Activated B cell treated with CpG ODN at 0.5 μM for 24 hours (primary cell): ENCODE measurements around the gene GABBR1. TPM values are rescaled to one million over a fixed set of nuclear protein-coding genes. Genes with fewer than 3 reads are reported as not detected.

Source experiments
- ATAC-seq: fragments of 200-7000 bp; cut with Tn5 transposase; one replicate; pipeline ENCODE4 v1.10.0; 2021; ENCODE audit warnings: low read depth, mild to moderate bottlenecking, moderate library complexity
- CTCF ChIA-PET: fragments of 350-600 bp; sonication (Branson Sonifier 250); formaldehyde crosslinking; loops from one replicate; lab custom pipeline; 2021; ENCODE audit warnings: antibody characterized with exemption; lab: Charles Lee
- POLR2A ChIA-PET: fragments of 350-600 bp; sonication (Branson Sonifier 250); formaldehyde crosslinking; loops from one replicate; lab custom pipeline; 2021; ENCODE audit warnings: antibody characterized with exemption; lab: Charles Lee
- DNase-seq: peaks from one replicate; pipeline ENCODE4 v3.0.0; 2022
- H3K27ac Mint-ChIP-seq: one replicate; pipeline ENCODE4 v1.8.0; 2020; ENCODE audit warnings: mixed read lengths
- H3K27me3 Mint-ChIP-seq: one replicate; pipeline ENCODE4 v1.8.0; 2021; ENCODE audit warnings: mixed read lengths
- H3K36me3 Mint-ChIP-seq: one replicate; pipeline ENCODE4 v1.8.0; 2021; ENCODE audit warnings: low read depth, mixed read lengths
- H3K4me1 Mint-ChIP-seq: one replicate; pipeline ENCODE4 v1.8.0; 2021; ENCODE audit warnings: mixed read lengths
- H3K4me3 Mint-ChIP-seq: one replicate; pipeline ENCODE4 v1.8.0; 2020; ENCODE audit warnings: mild to moderate bottlenecking, mixed read lengths
- H3K9me3 Mint-ChIP-seq: one replicate; pipeline ENCODE4 v1.8.0; 2020; ENCODE audit warnings: mixed read lengths
- intact Hi-C: fragments of 100-400 bp; cut with micrococcal nuclease; formaldehyde crosslinking; loops from one replicate; pipeline ENCODE4 v1.15.1; 2024
- total RNA-seq: library from RNA; stranded (reverse); gene quantifications from 2 replicates; pipeline ENCODE4 v1.2.3, GENCODE V29; 2022
- TF ChIP-seq, protein P1 (sequence below): fragments of 200-600 bp; IDR thresholded peaks from one replicate; pipeline ENCODE4 v1.8.0; 2022; ENCODE audit warnings: antibody characterized with exemption, mild to moderate bottlenecking

The GABBR1 gene
- 88.9 and 117 TPM in 2 replicates for total RNA-seq

DNA sequence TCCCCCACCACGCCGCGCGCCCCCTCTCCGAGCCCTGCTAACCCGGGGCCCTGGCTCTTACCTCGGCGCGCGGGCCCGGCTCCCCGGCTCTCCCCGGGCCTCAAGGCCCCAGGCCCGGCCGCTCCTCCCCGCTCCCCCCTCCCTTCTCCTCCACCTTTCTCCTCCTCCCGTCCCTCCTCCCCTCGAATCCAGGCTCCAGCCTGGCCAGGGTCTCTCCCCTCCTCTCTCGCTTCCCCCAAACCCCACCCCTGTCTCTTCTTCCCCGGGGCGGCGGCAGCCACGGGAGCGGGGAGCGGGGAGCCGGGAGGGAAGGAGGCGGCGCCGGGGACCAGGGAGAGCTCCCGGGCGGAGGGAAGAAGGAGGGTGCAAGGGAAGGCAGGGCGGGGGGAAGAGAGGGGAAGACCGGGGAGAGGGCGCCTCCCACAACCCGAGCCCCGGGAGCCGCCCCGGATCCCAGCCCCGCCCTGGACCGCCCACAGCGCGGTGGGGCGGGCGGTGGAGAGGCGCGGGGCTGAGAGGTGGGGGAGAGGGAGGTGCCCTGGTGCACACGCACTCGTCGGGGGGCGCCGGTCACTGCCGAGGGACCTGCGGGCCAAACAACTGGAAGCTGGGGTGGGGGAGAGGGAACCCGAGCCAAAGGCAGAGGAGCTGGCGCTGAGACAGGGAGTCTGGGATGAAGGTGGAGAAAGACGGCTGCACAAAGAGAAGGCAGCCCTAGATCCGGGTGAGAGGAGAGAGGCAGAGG lies at the start of gene GABBR1:
TSS of gene GABBR1 (minus strand) at position 395 of the 745 bp plus-strand sequence. CDS start 798 bp downstream, outside the sequence.
- peak; percentile 80 for DNase-seq
- ChIA-PET CTCF (interaction anchor here (0.7 to 4.8 kb wide), 4 partner anchors 14 to 20 kb away, joined by 3 to 30 read pairs (median 10); no protein-coding TSS in a partner anchor), POLR2A (interaction anchor here (0.6 to 2.2 kb wide), 9 partner anchors 9 to 1247 kb away, joined by 3 to 47 read pairs (median 5); no protein-coding TSS in a partner anchor)
- Mint-ChIP-seq H3K36me3 (peaks cover 17% of the 10 kb centered on the region), H3K4me1 (peaks cover 68% of the 10 kb centered on the region), H3K4me3 (peak within 1 kb of the TSS; percentile 84), H3K27ac (peak within 1 kb of the TSS; percentile 86), H3K9me3 (no peaks in the 10 kb centered on the region), H3K27me3 (no peaks in the 10 kb centered on the region)
- peak; percentile 81 for ATAC-seq
- TF ChIP-seq, protein P1, sequence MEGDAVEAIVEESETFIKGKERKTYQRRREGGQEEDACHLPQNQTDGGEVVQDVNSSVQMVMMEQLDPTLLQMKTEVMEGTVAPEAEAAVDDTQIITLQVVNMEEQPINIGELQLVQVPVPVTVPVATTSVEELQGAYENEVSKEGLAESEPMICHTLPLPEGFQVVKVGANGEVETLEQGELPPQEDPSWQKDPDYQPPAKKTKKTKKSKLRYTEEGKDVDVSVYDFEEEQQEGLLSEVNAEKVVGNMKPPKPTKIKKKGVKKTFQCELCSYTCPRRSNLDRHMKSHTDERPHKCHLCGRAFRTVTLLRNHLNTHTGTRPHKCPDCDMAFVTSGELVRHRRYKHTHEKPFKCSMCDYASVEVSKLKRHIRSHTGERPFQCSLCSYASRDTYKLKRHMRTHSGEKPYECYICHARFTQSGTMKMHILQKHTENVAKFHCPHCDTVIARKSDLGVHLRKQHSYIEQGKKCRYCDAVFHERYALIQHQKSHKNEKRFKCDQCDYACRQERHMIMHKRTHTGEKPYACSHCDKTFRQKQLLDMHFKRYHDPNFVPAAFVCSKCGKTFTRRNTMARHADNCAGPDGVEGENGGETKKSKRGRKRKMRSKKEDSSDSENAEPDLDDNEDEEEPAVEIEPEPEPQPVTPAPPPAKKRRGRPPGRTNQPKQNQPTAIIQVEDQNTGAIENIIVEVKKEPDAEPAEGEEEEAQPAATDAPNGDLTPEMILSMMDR = no peak
- intact Hi-C loops = loop anchor here (5.0 kb wide), 1 partner anchor 114 kb away; no protein-coding TSS in a partner anchor

DNA sequence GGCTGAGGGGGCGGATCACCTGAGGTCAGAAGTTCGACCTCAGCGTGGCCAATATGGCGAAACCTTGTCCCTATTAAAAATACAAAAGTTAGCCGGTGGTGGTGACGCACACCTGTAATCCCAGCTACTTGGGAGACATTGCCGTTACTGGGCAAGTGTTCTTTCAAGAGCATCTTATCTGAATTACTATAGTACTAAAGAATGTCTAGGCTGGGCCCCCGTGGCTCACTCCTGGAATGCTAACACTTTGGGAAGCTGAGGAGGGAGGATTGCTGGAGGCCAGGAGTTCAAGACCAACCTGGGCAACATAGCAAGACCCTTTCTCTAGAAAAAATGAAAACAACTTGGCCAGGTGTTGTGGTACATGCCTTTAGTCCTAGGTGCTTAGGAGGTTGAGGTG lies 48.8 kb upstream of the GABBR1 start:
- intact Hi-C loops = no loop called here
- H3K4me3 Mint-ChIP-seq = peak overlapping the region; percentile 19
- no peak for ATAC-seq
- H3K27me3 Mint-ChIP-seq = peaks cover 6% of the 10 kb centered on the region
- ChIA-PET CTCF (interaction anchor here (1.2 kb wide), 1 partner anchor 28 kb away, joined by 4 read pairs; no protein-coding TSS in a partner anchor), POLR2A (interaction anchor here (0.7 to 0.8 kb wide), 2 partner anchors 17 to 28 kb away, joined by 5 to 8 read pairs; no protein-coding TSS in a partner anchor)
- no peaks in the 10 kb centered on the region for H3K36me3 Mint-ChIP-seq
- H3K9me3 Mint-ChIP-seq = no peaks in the 10 kb centered on the region
- H3K27ac Mint-ChIP-seq = no peak overlapping the region
- no peak for DNase-seq
- H3K4me1 Mint-ChIP-seq = peaks cover 20% of the 10 kb centered on the region
- TF ChIP-seq, protein P1 = no peak

DNA sequence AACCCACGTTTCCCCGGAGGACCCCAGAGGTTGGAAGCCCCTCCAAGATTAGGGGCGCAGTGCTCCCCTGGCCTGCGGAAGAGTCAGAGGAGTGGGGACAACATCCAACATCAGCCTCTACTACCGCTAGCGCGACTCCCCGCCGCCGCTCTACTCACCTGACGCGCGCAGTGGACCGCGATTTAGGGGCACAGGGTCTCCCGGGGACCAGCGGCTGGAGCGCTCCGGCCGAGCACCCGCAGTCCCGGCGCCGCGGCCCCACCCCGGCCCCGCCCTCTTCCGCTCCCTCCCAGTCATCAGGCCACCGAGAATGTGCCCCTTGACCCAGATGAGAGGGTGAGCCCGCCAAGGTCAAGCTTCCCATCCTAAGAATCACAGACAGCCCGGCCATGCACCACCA lies 47.9 kb upstream of the GABBR1 start, which contains the start of gene ZFP57:
TSS of gene ZFP57 (minus strand) at position 249 of the 400 bp plus-strand sequence. CDS start 4,149 bp downstream, outside the sequence.
- Mint-ChIP-seq H3K4me3 (peak within 1 kb of the TSS; percentile 87), H3K27ac (peak within 1 kb of the TSS; percentile 25), H3K9me3 (no peaks in the 10 kb centered on the region), H3K4me1 (peaks cover 20% of the 10 kb centered on the region), H3K36me3 (no peaks in the 10 kb centered on the region), H3K27me3 (peaks cover 6% of the 10 kb centered on the region)
- CTCF ChIA-PET = no interaction called here
- POLR2A ChIA-PET = interaction anchor here (0.5 to 0.8 kb wide), 3 partner anchors 18 to 42 kb away, joined by 5 to 8 read pairs (median 5); partner anchors contain the start of gene HLA-F
- DNase-seq (peak; percentile 24), ATAC-seq (peak; percentile 54)
- TF ChIP-seq, protein P1 = no peak
- intact Hi-C loops = no loop called here

DNA sequence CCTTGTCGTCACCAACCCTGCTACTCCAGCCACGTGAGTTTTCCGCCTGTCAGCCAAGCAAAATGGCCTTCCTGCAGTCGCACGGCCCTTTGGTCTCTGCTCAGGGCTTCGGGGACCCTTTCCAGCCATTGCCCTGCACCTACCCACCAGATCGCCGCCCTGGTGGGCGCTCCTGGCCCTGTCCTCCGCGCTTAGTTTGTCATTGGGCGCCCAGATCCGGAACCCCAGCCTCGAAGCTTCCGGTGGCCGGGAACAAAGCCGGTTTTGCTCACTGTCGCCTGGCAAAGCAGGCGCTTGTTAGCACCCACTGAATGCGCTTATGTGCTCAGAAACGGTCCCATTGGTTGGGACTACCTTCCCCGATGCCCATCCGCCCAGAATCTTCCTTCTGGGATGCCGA lies 47.4 kb upstream of the GABBR1 start:
- CTCF ChIA-PET = no interaction called here

More for the DNA sequence above, 47.4 kb upstream of the GABBR1 start:
- Mint-ChIP-seq H3K4me1 (peaks cover 20% of the 10 kb centered on the region), H3K27ac (peak overlapping the region; percentile 25), H3K36me3 (no peaks in the 10 kb centered on the region), H3K9me3 (no peaks in the 10 kb centered on the region), H3K4me3 (peak overlapping the region; percentile 87), H3K27me3 (peaks cover 6% of the 10 kb centered on the region)
- TF ChIP-seq, protein P1 = no peak
- ATAC-seq (peak; percentile 56), DNase-seq (no peak)
- intact Hi-C loops = no loop called here
- POLR2A ChIA-PET = no interaction called here
